Transverse colon (tissue), 4 donors: Measurements from ENCODE around the gene PAX1.

Experiments
- POLR2A ChIP-seq: fragments of 450-650 bp; IDR thresholded peaks from one replicate; pipeline ENCODE4 v1.6.1; 2016; ENCODE audit warnings: antibody characterized with exemption, mild to moderate bottlenecking, moderate library complexity
- POLR2AphosphoS5 ChIP-seq, 3 donors: sonication (generic); formaldehyde crosslinking; IDR thresholded peaks; one replicate each; pipeline ENCODE4 v1.6.1; 2016; ENCODE audit warnings: antibody characterized with exemption in 3 of 3
- TF ChIP-seq, protein P1 (sequence below), 5 experiments: fragments of 200-600 bp in 3 of 5; fragments of 450-650 bp in 2 of 5; sonication (generic) in 3 of 5; IDR thresholded peaks; 1 replicate in 2 of 5; 2 replicates in 3 of 5; pipeline ENCODE4 v1.5.1; 2016 to 2017; ENCODE audit warnings: antibody characterized with exemption in 5 of 5, inconsistent platforms in 3 of 5, mild to moderate bottlenecking in 2 of 5, moderate library complexity in 1 of 5

DNA sequence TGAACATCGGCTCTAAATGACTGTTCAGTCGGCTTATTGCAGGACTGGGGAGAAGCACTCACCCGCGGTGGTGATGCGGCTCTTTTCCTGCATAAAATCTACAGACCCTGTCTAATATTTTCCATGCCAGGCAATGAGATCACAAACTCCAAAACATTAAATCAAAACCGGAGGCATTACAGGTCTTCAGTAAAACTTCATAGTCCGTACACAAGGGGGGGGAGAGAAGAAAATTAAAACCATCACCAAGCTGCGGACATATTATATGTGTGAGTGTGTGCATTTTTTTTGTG, 6.3 kb upstream of the PAX1 start:
- TF ChIP-seq, protein P1, sequence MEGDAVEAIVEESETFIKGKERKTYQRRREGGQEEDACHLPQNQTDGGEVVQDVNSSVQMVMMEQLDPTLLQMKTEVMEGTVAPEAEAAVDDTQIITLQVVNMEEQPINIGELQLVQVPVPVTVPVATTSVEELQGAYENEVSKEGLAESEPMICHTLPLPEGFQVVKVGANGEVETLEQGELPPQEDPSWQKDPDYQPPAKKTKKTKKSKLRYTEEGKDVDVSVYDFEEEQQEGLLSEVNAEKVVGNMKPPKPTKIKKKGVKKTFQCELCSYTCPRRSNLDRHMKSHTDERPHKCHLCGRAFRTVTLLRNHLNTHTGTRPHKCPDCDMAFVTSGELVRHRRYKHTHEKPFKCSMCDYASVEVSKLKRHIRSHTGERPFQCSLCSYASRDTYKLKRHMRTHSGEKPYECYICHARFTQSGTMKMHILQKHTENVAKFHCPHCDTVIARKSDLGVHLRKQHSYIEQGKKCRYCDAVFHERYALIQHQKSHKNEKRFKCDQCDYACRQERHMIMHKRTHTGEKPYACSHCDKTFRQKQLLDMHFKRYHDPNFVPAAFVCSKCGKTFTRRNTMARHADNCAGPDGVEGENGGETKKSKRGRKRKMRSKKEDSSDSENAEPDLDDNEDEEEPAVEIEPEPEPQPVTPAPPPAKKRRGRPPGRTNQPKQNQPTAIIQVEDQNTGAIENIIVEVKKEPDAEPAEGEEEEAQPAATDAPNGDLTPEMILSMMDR (IDR thresholded peaks at IDR 0.05), result no peak
- TF ChIP-seq POLR2A (no peak), POLR2AphosphoS5 (IDR thresholded peaks at IDR 0.05) (no peak)
